H1 (cell line): ENCODE results near the gene ATP6V1B1. TPM values are rescaled to one million over a fixed set of nuclear protein-coding genes. Genes with fewer than 3 reads are reported as not detected.

Source experiments
- CTCF ChIA-PET: fragments of 300-600 bp; sonication (Branson Sonifier 250); formaldehyde crosslinking; loops from one replicate; lab custom pipeline; 2021; ENCODE audit not compliant: partially characterized antibody; lab: Charles Lee
- POLR2A ChIA-PET: fragments of 300-600 bp; sonication (Branson Sonifier 250); formaldehyde crosslinking; loops from one replicate; lab custom pipeline; 2021; ENCODE audit warnings: inconsistent platforms; ENCODE audit not compliant: partially characterized antibody; lab: Charles Lee
- DNase-seq, 2 experiments: peaks; one replicate each; pipeline versions ENCODE4 v3.0.0 to v3.0.0-alpha.2; 2010 to 2022; ENCODE audit warnings: low spot score in 2 of 2, low read depth in 1 of 2, mixed read lengths in 1 of 2
- FAIRE-seq: peaks from 2 replicates; lab custom pipeline; 2011; peaks lifted over from hg19 to GRCh38; lab: Jason Lieb, UNC
- H2AFZ ChIP-seq: 2 replicates; pipeline ENCODE4 v1.8.1; 2012; ENCODE audit warnings: low read length, inconsistent platforms
- H2AK5ac ChIP-seq: 2 replicates; pipeline ENCODE4 v1.6.1; 2013; ENCODE audit warnings: low read depth, low read length
- H2BK120ac ChIP-seq: replicated peaks from 2 replicates; pipeline ENCODE3; 2013; ENCODE audit warnings: low read depth, low read length, inconsistent platforms
- H2BK12ac ChIP-seq: 2 replicates; pipeline ENCODE4 v1.6.1; 2013; ENCODE audit warnings: low read depth, low read length
- H2BK15ac ChIP-seq: 2 replicates; pipeline ENCODE4 v1.6.1; 2013; ENCODE audit warnings: low read length
- H2BK20ac ChIP-seq: 2 replicates; pipeline ENCODE4 v1.6.1; 2013; ENCODE audit warnings: low read length
- H2BK5ac ChIP-seq: 2 replicates; pipeline ENCODE4 v1.6.1; 2013; ENCODE audit warnings: low read depth, low read length
- H3K14ac ChIP-seq: 2 replicates; pipeline ENCODE4 v1.6.1; 2013; ENCODE audit warnings: inconsistent platforms; ENCODE audit not compliant: insufficient read length
- H3K18ac ChIP-seq: 2 replicates; pipeline ENCODE4 v1.6.1; 2013; ENCODE audit warnings: low read length; ENCODE audit errors: extremely low read depth
- H3K23ac ChIP-seq: 2 replicates; pipeline ENCODE4 v1.6.1; 2013; ENCODE audit warnings: inconsistent platforms; ENCODE audit not compliant: insufficient read length
- H3K23me2 ChIP-seq: 2 replicates; pipeline ENCODE4 v1.6.1; 2013; ENCODE audit warnings: low read depth, low read length
- H3K27ac ChIP-seq: 2 replicates; pipeline ENCODE4 v1.6.1; 2011; ENCODE audit warnings: low read depth, low read length, inconsistent platforms
- H3K27me3 ChIP-seq, 4 experiments: replicated peaks in 1 of 4; 1 replicate in 1 of 4; 2 replicates in 3 of 4; pipeline versions ENCODE4 v1.6.1 to v1.8.1; 2011 to 2013; ENCODE audit warnings: low read length in 3 of 4, mild to moderate bottlenecking in 3 of 4, inconsistent platforms in 2 of 4, mixed read lengths in 2 of 4, moderate library complexity in 1 of 4; ENCODE audit not compliant: control insufficient read depth in 3 of 4, insufficient read depth in 3 of 4; ENCODE audit errors: extremely low read depth in 1 of 4
- H3K36me3 ChIP-seq, 4 experiments: 2 replicates each; pipeline versions ENCODE4 v1.6.1 to v1.8.1; 2011 to 2013; ENCODE audit warnings: mild to moderate bottlenecking in 4 of 4, low read length in 3 of 4, moderate library complexity in 2 of 4, control low read depth in 1 of 4, inconsistent platforms in 1 of 4; ENCODE audit not compliant: insufficient read depth in 4 of 4, control insufficient read depth in 2 of 4
- H3K4ac ChIP-seq: replicated peaks from 2 replicates; pipeline ENCODE3; 2013; ENCODE audit warnings: low read length, low read depth, mixed read lengths, inconsistent platforms; ENCODE audit not compliant: insufficient read length
- H3K4me1 ChIP-seq, 4 experiments: replicated peaks in 1 of 4; 1 replicate in 1 of 4; 2 replicates in 3 of 4; pipeline versions ENCODE4 v1.6.1 to v1.8.1; 2011 to 2013; ENCODE audit warnings: low read length in 3 of 4, inconsistent platforms in 2 of 4, mixed read lengths in 1 of 4; ENCODE audit not compliant: insufficient read depth in 4 of 4, control insufficient read depth in 3 of 4
- H3K4me2 ChIP-seq, 2 experiments: 2 replicates each; pipeline versions ENCODE4 v1.6.1 to v1.8.1; 2011 to 2013; ENCODE audit warnings: low read depth in 2 of 2, low read length in 2 of 2, control low read depth in 1 of 2, inconsistent platforms in 1 of 2, mild to moderate bottlenecking in 1 of 2; ENCODE audit not compliant: insufficient read depth in 1 of 2
- H3K4me3 ChIP-seq, 4 experiments: fragments of 200-600, 300-600 bp in 1 of 4; sonication (generic), shearing (Covaris generic), sonication (Bioruptor Twin) in 1 of 4; 2 replicates each; pipeline versions ENCODE4 v1.5.1 to v1.8.1; 2011 to 2016; ENCODE audit warnings: low read length in 4 of 4, low read depth in 3 of 4, control low read depth in 2 of 4, inconsistent platforms in 2 of 4, mild to moderate bottlenecking in 2 of 4, mixed read lengths in 1 of 4, moderate library complexity in 1 of 4; ENCODE audit not compliant: insufficient read depth in 2 of 4; ENCODE audit errors: extremely low read depth in 1 of 4
- H3K56ac ChIP-seq: replicated peaks from 2 replicates; pipeline ENCODE3; 2013; ENCODE audit warnings: low read depth, mild to moderate bottlenecking, mixed read lengths, low read length, inconsistent platforms; ENCODE audit not compliant: insufficient read length
- H3K79me1 ChIP-seq: 2 replicates; pipeline ENCODE4 v1.6.1; 2013; ENCODE audit warnings: low read depth, low read length, control low read depth
- H3K79me2 ChIP-seq, 2 experiments: 2 replicates each; pipeline versions ENCODE4 v1.6.1 to v1.8.1; 2012 to 2013; ENCODE audit warnings: low read length in 2 of 2, mild to moderate bottlenecking in 2 of 2, inconsistent platforms in 1 of 2; ENCODE audit not compliant: insufficient read depth in 2 of 2, control insufficient read depth in 1 of 2
- H3K9ac ChIP-seq, 4 experiments: replicated peaks in 1 of 4; 1 replicate in 1 of 4; 2 replicates in 3 of 4; pipeline versions ENCODE4 v1.6.1 to v1.8.1; 2011 to 2013; ENCODE audit warnings: low read depth in 3 of 4, low read length in 3 of 4, control low read depth in 2 of 4, mild to moderate bottlenecking in 2 of 4, moderate library complexity in 2 of 4, inconsistent platforms in 1 of 4; ENCODE audit errors: extremely low read depth in 1 of 4
- H3K9me3 ChIP-seq, 2 experiments: 2 replicates each; pipeline versions ENCODE4 v1.6.1 to v1.8.1; 2012 to 2013; ENCODE audit warnings: mild to moderate bottlenecking in 2 of 2, moderate library complexity in 2 of 2, control low read depth in 1 of 2, inconsistent platforms in 1 of 2, low read depth in 1 of 2, low read length in 1 of 2, mixed read lengths in 1 of 2; ENCODE audit not compliant: insufficient read depth in 2 of 2
- H4K20me1 ChIP-seq, 2 experiments: replicated peaks in 1 of 2; 2 replicates each; pipeline versions ENCODE3 to v1.8.1; 2011 to 2013; ENCODE audit warnings: inconsistent platforms in 2 of 2, low read length in 2 of 2, mild to moderate bottlenecking in 1 of 2; ENCODE audit not compliant: insufficient read depth in 2 of 2, control insufficient read depth in 1 of 2
- H4K5ac ChIP-seq: 2 replicates; pipeline ENCODE4 v1.6.1; 2013; ENCODE audit warnings: low read length, low read depth, mixed read lengths, inconsistent platforms; ENCODE audit not compliant: insufficient read length
- H4K8ac ChIP-seq: 2 replicates; pipeline ENCODE4 v1.8.0; 2013; ENCODE audit warnings: mild to moderate bottlenecking, moderate library complexity, low read length, inconsistent platforms; ENCODE audit not compliant: insufficient read depth; ENCODE audit errors: extremely low read depth
- H4K91ac ChIP-seq: replicated peaks from 2 replicates; pipeline ENCODE3; 2013; ENCODE audit warnings: low read length, mixed read lengths, inconsistent platforms; ENCODE audit not compliant: insufficient read length
- ATF2 ChIP-seq: IDR thresholded peaks from 2 replicates; pipeline ENCODE4 v1.6.1; 2012; ENCODE audit warnings: low read length, inconsistent platforms
- CBX5 ChIP-seq: fragments of 300-800, 300-1000 bp; sonication (generic); IDR thresholded peaks from 2 replicates; pipeline ENCODE4 v1.7.1; 2016; ENCODE audit warnings: antibody characterized with exemption, low read length, low read depth
- CEBPB ChIP-seq: IDR thresholded peaks from 2 replicates; pipeline ENCODE4 v1.6.1; 2012; ENCODE audit warnings: low read depth, low read length
- CREB1 ChIP-seq: IDR thresholded peaks from 2 replicates; pipeline ENCODE4 v1.6.1; 2012; ENCODE audit warnings: inconsistent platforms
- EGR1 ChIP-seq: IDR thresholded peaks from 2 replicates; pipeline ENCODE4 v1.6.1; 2011; ENCODE audit warnings: low read depth, low read length, borderline replicate concordance
- EP300 ChIP-seq, 2 experiments: IDR thresholded peaks; 1 replicate in 1 of 2; 2 replicates in 1 of 2; pipeline ENCODE4 v1.6.1; 2011 to 2012; ENCODE audit warnings: low read depth in 2 of 2, low read length in 2 of 2, mild to moderate bottlenecking in 2 of 2, borderline replicate concordance in 1 of 2, inconsistent platforms in 1 of 2, moderate library complexity in 1 of 2
- FOSL1 ChIP-seq: IDR thresholded peaks from 2 replicates; pipeline ENCODE4 v1.6.1; 2011; ENCODE audit warnings: mild to moderate bottlenecking, low read depth, low read length, moderate library complexity; ENCODE audit not compliant: insufficient read depth
- KDM1A ChIP-seq: fragments of 200-600, 300-600 bp; sonication (generic); IDR thresholded peaks from 2 replicates; pipeline ENCODE4 v1.7.1; 2016; ENCODE audit warnings: mild to moderate bottlenecking, low read length, borderline replicate concordance
- KDM4A ChIP-seq: IDR thresholded peaks from one replicate; pipeline ENCODE4 v1.7.1; 2012; ENCODE audit warnings: low read depth, mild to moderate bottlenecking, moderate library complexity, low read length, inconsistent platforms; ENCODE audit not compliant: severe bottlenecking
- SAP30 ChIP-seq: fragments of 300-600 bp; sonication (generic); IDR thresholded peaks from 2 replicates; pipeline ENCODE4 v1.7.1; 2012; ENCODE audit warnings: low read length, moderate library complexity, mild to moderate bottlenecking, inconsistent platforms; ENCODE audit not compliant: insufficient read depth, insufficient replicate concordance
- SIX5 ChIP-seq: IDR thresholded peaks from 2 replicates; pipeline ENCODE4 v1.6.1; 2011; ENCODE audit warnings: mild to moderate bottlenecking, low read depth, low read length
- SRF ChIP-seq: IDR thresholded peaks from 2 replicates; pipeline ENCODE4 v1.6.1; 2011; ENCODE audit warnings: mild to moderate bottlenecking, low read depth, low read length, moderate library complexity
- YY1 ChIP-seq: IDR thresholded peaks from 2 replicates; pipeline ENCODE4 v1.6.1; 2011; ENCODE audit warnings: low read depth, mild to moderate bottlenecking, low read length
- WGBS, 2 experiments: shearing (Covaris generic) in 1 of 2; methylation state at CpG; one replicate each; pipeline versions ENCODE4 v1.1.6 to v1.1.7; 2013 to 2015; ENCODE audit warnings: low lambda C conversion rate in 2 of 2, mixed read lengths in 2 of 2, inconsistent platforms in 1 of 2, low coverage in 1 of 2, missing lambda C conversion rate in 1 of 2; ENCODE audit not compliant: insufficient replicate concordance in 2 of 2, insufficient coverage in 1 of 2, insufficient read length in 1 of 2; ENCODE audit errors: extremely low coverage in 1 of 2, missing lambda C conversion rate in 1 of 2; 5-methylcytosine and 5-hydroxymethylcytosine counted together
- polyA plus RNA-seq, 7 experiments: library from polyadenylated mRNA; depleted of rRNA in 3 of 7; stranded (reverse) in 5 of 7; unstranded in 2 of 7; fragments of >200 nt in 5 of 7; fragments of 200-250 nt in 2 of 7; gene quantifications; 1 replicate in 5 of 7; 2 replicates in 1 of 7; 4 replicates in 1 of 7; pipeline versions ENCODE4 v1.2.1 to v1.2.3, GENCODE V29; 2011 to 2013; ENCODE audit warnings: missing spikeins in 2 of 7, mixed read lengths in 2 of 7
- total RNA-seq: library from RNA; stranded (reverse); fragmentation: NEBNext Ultra II Directional; extraction: Animal tissue kit (Norgen Biotek cat#: 25700); gene quantifications from 2 replicates; pipeline ENCODE4 v1.2.1, GENCODE V29; 2021

Gene ATP6V1B1
- total and polyA plus RNA-seq, 2 of the 8 experiments (the other 6 are each of a cell fraction or from before 2014, with no cell fraction given): not detected

- no peak overlapping the region for H3K56ac ChIP-seq
- H3K9ac ChIP-seq: no peak overlapping the region
- ChIA-PET POLR2A (interaction anchor here (1.2 kb wide), 1 partner anchor 13 kb away, joined by 3 read pairs; no protein-coding TSS in a partner anchor), CTCF (interaction anchor here (0.6 to 7.3 kb wide), 11 partner anchors 9 to 490 kb away, joined by 3 to 79 read pairs (median 3); no protein-coding TSS in a partner anchor)
- no peak overlapping the region for H3K27ac ChIP-seq
- no peak overlapping the region for H2BK5ac ChIP-seq
- no peak overlapping the region for H3K4me2 ChIP-seq
- no peak for FAIRE-seq
- no peaks in the 10 kb centered on the region for H3K36me3 ChIP-seq
- no peaks in the 10 kb centered on the region for H3K79me1 ChIP-seq
- no peak overlapping the region for H2AK5ac ChIP-seq
- no peak overlapping the region for H3K18ac ChIP-seq
- no peaks in the 10 kb centered on the region; the same call in 1 of the 2 replicates for H3K23me2 ChIP-seq
- WGBS, 2 experiments: 53% methylated on average over 5 of the region's 5 CpGs; no CpG with 5 or more reads in 1 of the 2 experiments
- no peak overlapping the region for H4K91ac ChIP-seq
- H3K4me1 ChIP-seq: peaks cover 0 to 21% (median 10%) of the 10 kb centered on the region in 4 experiments; a peak in 5 of 7 replicates
- H4K8ac ChIP-seq: no peak overlapping the region
- peaks cover 19 to 45% of the 10 kb centered on the region in 2 experiments for H4K20me1 ChIP-seq
- H4K5ac ChIP-seq: no peak overlapping the region
- no peak overlapping the region for H2AFZ ChIP-seq
- no peak overlapping the region for H3K14ac ChIP-seq
- DNase-seq: no peak
- H3K27me3 ChIP-seq: peaks cover 98 to 100% (median 100%) of the 10 kb centered on the region in 4 experiments
- no peaks in the 10 kb centered on the region for H3K9me3 ChIP-seq
- no peak overlapping the region for H2BK120ac ChIP-seq
- H2BK12ac ChIP-seq: no peak overlapping the region
- H3K4ac ChIP-seq: no peak overlapping the region
- no peak overlapping the region for H2BK15ac ChIP-seq
- H3K79me2 ChIP-seq: no peaks in the 10 kb centered on the region
- no peak overlapping the region for H3K4me3 ChIP-seq
- no peak overlapping the region for H3K23ac ChIP-seq
- H2BK20ac ChIP-seq: no peak overlapping the region
- TF ChIP-seq CBX5: no peak
- no peak for TF ChIP-seq KDM4A
- TF ChIP-seq EP300 (IDR thresholded peaks at IDR 0.05; ENCODE audit: borderline replicate concordance in 1 of 2, low read depth in 2 of 2, low read length in 2 of 2): no peak
- TF ChIP-seq SIX5: no peak
- TF ChIP-seq CEBPB: no peak
- TF ChIP-seq KDM1A: no peak
- TF ChIP-seq FOSL1: no peak
- no peak for TF ChIP-seq EGR1
- TF ChIP-seq SAP30: no peak
- TF ChIP-seq YY1: no peak
- no peak for TF ChIP-seq SRF
- no peak for TF ChIP-seq ATF2
- TF ChIP-seq CREB1: no peak
Observed at GRCh38 chr2:70892750-70893149, 43.0 kb upstream of the ATP6V1B1 start.
